PFSK-1 (cell line): ENCODE measurements around the gene KREMEN1.

Experiments used
- FOXP2 ChIP-seq: optimal IDR thresholded peaks from 2 replicates; pipeline ENCODE3; 2011; ENCODE audit warnings: borderline replicate concordance, control low read depth, inconsistent platforms; ENCODE audit not compliant: insufficient read depth; ENCODE audit errors: extremely low read length, extremely low read depth
- POLR2AphosphoS5 ChIP-seq: IDR thresholded peaks from 2 replicates; pipeline ENCODE4 v1.6.1; 2012; ENCODE audit warnings: low read depth, mild to moderate bottlenecking, control low read depth, low read length, moderate library complexity
- REST ChIP-seq, 2 experiments: IDR thresholded peaks; 2 replicates each; pipeline versions ENCODE4 v1.6.1 to v1.8.0; 2011 to 2012; ENCODE audit warnings: low read depth in 2 of 2, low read length in 2 of 2, control low read depth in 1 of 2, inconsistent platforms in 1 of 2, mild to moderate bottlenecking in 1 of 2, moderate library complexity in 1 of 2; ENCODE audit not compliant: insufficient read depth in 1 of 2
- SIN3A ChIP-seq: IDR thresholded peaks from 2 replicates; pipeline ENCODE4 v1.6.1; 2012; ENCODE audit warnings: mild to moderate bottlenecking, low read length, moderate library complexity, borderline replicate concordance; ENCODE audit not compliant: insufficient read depth
- TAF1 ChIP-seq: IDR thresholded peaks from 2 replicates; pipeline ENCODE4 v1.6.1; 2012; ENCODE audit warnings: low read length, control low read depth, borderline replicate concordance; ENCODE audit not compliant: insufficient read depth

Gene KREMEN1

GRCh38 chr22:29070490-29070889 lies 2.3 kb upstream of the KREMEN1 start:
- no peak for TF ChIP-seq SIN3A

- TF ChIP-seq SIN3A (no peak), POLR2AphosphoS5 (no peak), TAF1 (no peak)
These were observed 1.4 kb upstream of the KREMEN1 start for GRCh38 chr22:29071261-29072045.

GRCh38 chr22:29072193-29072978 lies 449 bp upstream of the KREMEN1 start:
- TF ChIP-seq FOXP2 (no peak), POLR2AphosphoS5 (no peak), SIN3A (no peak), REST (IDR thresholded peaks at IDR 0.05; ENCODE audit: insufficient read depth in 1 of 2, low read depth in 2 of 2, low read length in 2 of 2) (no peak), TAF1 (no peak)

- TF ChIP-seq REST (IDR thresholded peaks at IDR 0.05; ENCODE audit: insufficient read depth in 1 of 2, low read depth in 2 of 2, low read length in 2 of 2) (no peak), FOXP2 (no peak), TAF1 (no peak), POLR2AphosphoS5 (no peak), SIN3A (no peak)
These were observed 912 bp downstream of the KREMEN1 start for GRCh38 chr22:29073618-29074275.

GRCh38 chr22:29074276-29074772 lies 1.5 kb downstream of the KREMEN1 start:
- TF ChIP-seq REST (IDR thresholded peaks at IDR 0.05; ENCODE audit: insufficient read depth in 1 of 2, low read depth in 2 of 2, low read length in 2 of 2) (no peak), POLR2AphosphoS5 (no peak), TAF1 (no peak), SIN3A (no peak), FOXP2 (no peak)
